Measurements from ENCODE around the gene CHKA.

CHKA gene

GRCh38 chr11:68116126-68116525, 5.1 kb downstream of the CHKA start:
- TF ChIP-seq, protein P1, sequence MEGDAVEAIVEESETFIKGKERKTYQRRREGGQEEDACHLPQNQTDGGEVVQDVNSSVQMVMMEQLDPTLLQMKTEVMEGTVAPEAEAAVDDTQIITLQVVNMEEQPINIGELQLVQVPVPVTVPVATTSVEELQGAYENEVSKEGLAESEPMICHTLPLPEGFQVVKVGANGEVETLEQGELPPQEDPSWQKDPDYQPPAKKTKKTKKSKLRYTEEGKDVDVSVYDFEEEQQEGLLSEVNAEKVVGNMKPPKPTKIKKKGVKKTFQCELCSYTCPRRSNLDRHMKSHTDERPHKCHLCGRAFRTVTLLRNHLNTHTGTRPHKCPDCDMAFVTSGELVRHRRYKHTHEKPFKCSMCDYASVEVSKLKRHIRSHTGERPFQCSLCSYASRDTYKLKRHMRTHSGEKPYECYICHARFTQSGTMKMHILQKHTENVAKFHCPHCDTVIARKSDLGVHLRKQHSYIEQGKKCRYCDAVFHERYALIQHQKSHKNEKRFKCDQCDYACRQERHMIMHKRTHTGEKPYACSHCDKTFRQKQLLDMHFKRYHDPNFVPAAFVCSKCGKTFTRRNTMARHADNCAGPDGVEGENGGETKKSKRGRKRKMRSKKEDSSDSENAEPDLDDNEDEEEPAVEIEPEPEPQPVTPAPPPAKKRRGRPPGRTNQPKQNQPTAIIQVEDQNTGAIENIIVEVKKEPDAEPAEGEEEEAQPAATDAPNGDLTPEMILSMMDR (IDR thresholded peaks at IDR 0.05; ENCODE audit: low read depth, low read length), result no peak
- no peak overlapping the region for H3K4me3 ChIP-seq (ENCODE audit: low read depth, low read length)

DNA sequence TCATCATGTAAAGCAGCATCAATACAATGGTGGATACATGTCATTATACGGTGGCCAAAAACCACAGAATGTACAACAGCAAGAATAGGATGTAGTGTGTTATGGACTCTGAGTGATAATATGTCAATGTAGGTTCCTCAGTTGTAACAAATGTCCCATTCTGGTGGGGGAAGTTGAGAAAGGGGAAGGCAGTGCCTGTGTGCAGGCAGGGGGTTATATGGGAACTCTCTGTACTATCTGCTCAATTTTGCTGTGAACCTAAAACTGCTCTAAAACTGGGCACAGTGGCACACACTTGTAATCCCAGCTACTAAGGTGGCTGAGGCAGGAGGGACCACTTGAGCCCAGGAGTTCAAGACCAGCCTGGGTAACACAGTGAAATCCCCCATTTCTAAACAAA, 5.9 kb downstream of the CHKA start:
- TF ChIP-seq, protein P1 (IDR thresholded peaks at IDR 0.05; ENCODE audit: low read depth, low read length), result no peak
- no peak overlapping the region for H3K4me3 ChIP-seq (ENCODE audit: low read depth, low read length)

GRCh38 chr11:68113986-68114385, 7.2 kb downstream of the CHKA start:
- TF ChIP-seq, protein P1 (IDR thresholded peaks at IDR 0.05; ENCODE audit: low read depth, low read length), result no peak
- H3K4me3 ChIP-seq (ENCODE audit: low read depth, low read length), result no peak overlapping the region

DNA sequence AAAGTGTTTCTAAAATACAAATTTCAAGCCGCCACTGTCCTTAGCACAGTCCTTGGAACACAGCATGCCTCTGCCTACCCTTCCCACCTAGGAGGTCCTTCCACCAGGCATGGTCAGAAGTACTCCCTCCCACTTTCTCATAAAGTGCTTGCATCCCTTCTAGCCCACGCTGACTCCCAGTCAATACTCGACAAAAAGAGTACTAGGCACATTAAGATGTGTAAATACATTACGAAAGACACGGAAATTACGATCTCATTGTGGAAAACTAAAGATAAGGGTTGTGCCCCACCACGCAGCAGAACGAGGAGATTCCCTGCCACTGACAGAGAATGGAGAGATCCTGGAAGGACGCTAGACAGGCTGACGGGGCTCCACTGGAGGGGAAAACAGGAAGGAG, 13.5 kb downstream of the CHKA start:
- TF ChIP-seq, protein P1 (IDR thresholded peaks at IDR 0.05; ENCODE audit: low read depth, low read length), result no peak
- no peak overlapping the region for H3K4me3 ChIP-seq (ENCODE audit: low read depth, low read length)

GRCh38 chr11:68106165-68106940, 14.8 kb downstream of the CHKA start:
- H3K4me3 ChIP-seq (ENCODE audit: low read depth, low read length), result no peak overlapping the region
- TF ChIP-seq, protein P1 (IDR thresholded peaks at IDR 0.05; ENCODE audit: low read depth, low read length), result no peak

GRCh38 chr11:68099474-68100405, 21.4 kb downstream of the CHKA start:
- no peak overlapping the region for H3K4me3 ChIP-seq (ENCODE audit: low read depth, low read length)
- TF ChIP-seq, protein P1 (IDR thresholded peaks at IDR 0.05; ENCODE audit: low read depth, low read length), result no peak

DNA sequence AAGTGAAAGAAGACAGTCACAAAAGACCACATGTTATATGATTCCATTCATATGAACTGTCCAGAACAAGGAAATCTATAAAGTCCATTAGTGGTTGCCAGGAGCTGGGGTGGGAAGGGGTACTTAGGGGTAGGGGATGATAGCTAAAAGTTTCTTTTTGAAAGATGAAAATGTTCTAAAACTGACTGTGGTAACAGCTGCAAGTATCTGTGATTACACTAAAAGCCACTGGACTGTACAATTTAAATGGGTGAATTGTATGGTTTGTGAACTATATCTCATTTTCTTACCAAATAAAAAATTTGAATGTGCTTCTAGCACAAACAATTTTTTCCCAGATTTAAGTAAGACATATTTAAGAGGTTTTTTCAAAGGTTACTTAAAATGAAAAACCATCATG, 22.1 kb downstream of the CHKA start:
- TF ChIP-seq, protein P1 (IDR thresholded peaks at IDR 0.05; ENCODE audit: low read depth, low read length), result no peak
- H3K4me3 ChIP-seq (ENCODE audit: low read depth, low read length), result no peak overlapping the region
